ENCODE measurements around the gene THADA. TPM values are rescaled to one million over a fixed set of nuclear protein-coding genes. Genes with fewer than 3 reads are reported as not detected.

Gene THADA
- polyA plus RNA-seq, 3 donors: 7.3 to 11.2 (median 9.7) TPM

- Histone ChIP-seq H3K36me3 (replicated peaks in 1 of 2; ENCODE audit: control insufficient read depth in 1 of 2, insufficient read depth in 2 of 2, low read length in 2 of 2) (no peaks in the 10 kb centered on the region), H3K4me3 (replicated peaks in 1 of 3; ENCODE audit: low read depth in 2 of 3, low read length in 3 of 3) (no peak overlapping the region), H3K9me3 (replicated peaks in 1 of 2; ENCODE audit: control insufficient read depth in 1 of 2, insufficient read depth in 1 of 2, low read length in 2 of 2) (no peaks in the 10 kb centered on the region), H3K27me3 (ENCODE audit: control insufficient read depth in 2 of 2, insufficient read depth in 2 of 2, low read length in 2 of 2) (no peaks in the 10 kb centered on the region), H3K9ac (ENCODE audit: insufficient read depth, low read length, poor library complexity, severe bottlenecking) (no peak overlapping the region), H3K79me2 (ENCODE audit: insufficient read depth, low read length) (no peaks in the 10 kb centered on the region), H3K27ac (ENCODE audit: low read depth in 1 of 2, low read length in 2 of 2) (no peak overlapping the region), H2AFZ (ENCODE audit: insufficient read depth, low read depth, low read length, poor library complexity, severe bottlenecking) (no peak overlapping the region), H3K4me1 (ENCODE audit: control insufficient read depth in 1 of 2, insufficient read depth in 2 of 2, low read length in 2 of 2) (peaks cover 47 to 65% of the 10 kb centered on the region in 2 donors), H3K4me2 (replicated peaks; ENCODE audit: extremely low read depth, low read length, poor library complexity, severe bottlenecking) (no peak overlapping the region), H4K20me1 (ENCODE audit: insufficient read depth, low read length) (no peaks in the 10 kb centered on the region)
- intact Hi-C loops (cut with micrococcal nuclease): loop anchor here (10.0 kb wide), 2 partner anchors 95 to 175 kb away; no protein-coding TSS in a partner anchor
- peaks cover 0 to 1% (median 0%) of the 10 kb centered on the region in 3 donors for H3K27me3 Mint-ChIP-seq (ENCODE audit: low read depth in 3 of 3)
- H3K4me3 Mint-ChIP-seq: no peak overlapping the region
- peaks cover 5 to 7% of the 10 kb centered on the region in 2 donors for H3K36me3 Mint-ChIP-seq
- H3K4me1 Mint-ChIP-seq: peaks cover 66% of the 10 kb centered on the region
- no peak for DNase-seq
- no peak for TF ChIP-seq CTCF (IDR thresholded peaks at IDR 0.05)
- WGBS (ENCODE audit: insufficient coverage): no CpG with 5 or more reads among the region's 1 CpG
- H3K27ac Mint-ChIP-seq: peak overlapping the region in 2 of 7 donors; percentile 30 to 86
- H3K9me3 Mint-ChIP-seq: peaks cover 0 to 3% (median 0%) of the 10 kb centered on the region in 7 donors
Measured at GRCh38 chr2:43309935-43310334, 285.9 kb downstream of the THADA start.

- peaks cover 3% of the 10 kb centered on the region for H3K79me2 ChIP-seq (ENCODE audit: insufficient read depth, low read length)
- Mint-ChIP-seq H3K9me3 (peaks cover 0 to 3% (median 0%) of the 10 kb centered on the region in 7 donors), H3K27ac (peak overlapping the region in 2 of 7 donors; percentile 28 to 35), H3K36me3 (peaks cover 12 to 14% of the 10 kb centered on the region in 2 donors), H3K4me3 (no peak overlapping the region), H3K27me3 (ENCODE audit: low read depth in 3 of 3) (peaks cover 0 to 5% (median 0%) of the 10 kb centered on the region in 3 donors), H3K4me1 (peaks cover 76% of the 10 kb centered on the region)
- intact Hi-C loops (cut with micrococcal nuclease): loop anchor here (10.0 kb wide), 2 partner anchors 97 to 177 kb away; no protein-coding TSS in a partner anchor
- H2AFZ ChIP-seq (ENCODE audit: insufficient read depth, low read depth, low read length, poor library complexity, severe bottlenecking): no peak overlapping the region
- no peak overlapping the region for H3K4me3 ChIP-seq (replicated peaks in 1 of 3; ENCODE audit: low read depth in 2 of 3, low read length in 3 of 3)
- H4K20me1 ChIP-seq (ENCODE audit: insufficient read depth, low read length): no peaks in the 10 kb centered on the region
- H3K4me2 ChIP-seq (replicated peaks; ENCODE audit: extremely low read depth, low read length, poor library complexity, severe bottlenecking): no peak overlapping the region
- TF ChIP-seq CTCF (IDR thresholded peaks at IDR 0.05): no peak
- DNase-seq: no peak
- H3K36me3 ChIP-seq (replicated peaks in 1 of 2; ENCODE audit: control insufficient read depth in 1 of 2, insufficient read depth in 2 of 2, low read length in 2 of 2): no peaks in the 10 kb centered on the region
- H3K4me1 ChIP-seq (ENCODE audit: control insufficient read depth in 1 of 2, insufficient read depth in 2 of 2, low read length in 2 of 2): peaks cover 58 to 73% of the 10 kb centered on the region in 2 donors
- no peaks in the 10 kb centered on the region for H3K9me3 ChIP-seq (replicated peaks in 1 of 2; ENCODE audit: control insufficient read depth in 1 of 2, insufficient read depth in 1 of 2, low read length in 2 of 2)
- H3K27me3 ChIP-seq (ENCODE audit: control insufficient read depth in 2 of 2, insufficient read depth in 2 of 2, low read length in 2 of 2): no peaks in the 10 kb centered on the region
- no peak overlapping the region for H3K27ac ChIP-seq (ENCODE audit: low read depth in 1 of 2, low read length in 2 of 2)
- WGBS (ENCODE audit: insufficient coverage): 100% methylated on average over 3 of the region's 3 CpGs
- no peak overlapping the region for H3K9ac ChIP-seq (ENCODE audit: insufficient read depth, low read length, poor library complexity, severe bottlenecking)
Measured at GRCh38 chr2:43307973-43308372, 287.9 kb downstream of the THADA start.

All from CD14-positive monocyte (primary cell).